GM19324 (cell line): ENCODE results near the gene TDP1.

Experiments used
- ATAC-seq: cut with Tn5 transposase; IDR thresholded peaks from one replicate; pipeline ENCODE4 v1.9.1; 2021; ENCODE audit warnings: mild to moderate bottlenecking, moderate library complexity; ENCODE audit not compliant: unreplicated experiment, low FRiP score

The TDP1 gene

DNA sequence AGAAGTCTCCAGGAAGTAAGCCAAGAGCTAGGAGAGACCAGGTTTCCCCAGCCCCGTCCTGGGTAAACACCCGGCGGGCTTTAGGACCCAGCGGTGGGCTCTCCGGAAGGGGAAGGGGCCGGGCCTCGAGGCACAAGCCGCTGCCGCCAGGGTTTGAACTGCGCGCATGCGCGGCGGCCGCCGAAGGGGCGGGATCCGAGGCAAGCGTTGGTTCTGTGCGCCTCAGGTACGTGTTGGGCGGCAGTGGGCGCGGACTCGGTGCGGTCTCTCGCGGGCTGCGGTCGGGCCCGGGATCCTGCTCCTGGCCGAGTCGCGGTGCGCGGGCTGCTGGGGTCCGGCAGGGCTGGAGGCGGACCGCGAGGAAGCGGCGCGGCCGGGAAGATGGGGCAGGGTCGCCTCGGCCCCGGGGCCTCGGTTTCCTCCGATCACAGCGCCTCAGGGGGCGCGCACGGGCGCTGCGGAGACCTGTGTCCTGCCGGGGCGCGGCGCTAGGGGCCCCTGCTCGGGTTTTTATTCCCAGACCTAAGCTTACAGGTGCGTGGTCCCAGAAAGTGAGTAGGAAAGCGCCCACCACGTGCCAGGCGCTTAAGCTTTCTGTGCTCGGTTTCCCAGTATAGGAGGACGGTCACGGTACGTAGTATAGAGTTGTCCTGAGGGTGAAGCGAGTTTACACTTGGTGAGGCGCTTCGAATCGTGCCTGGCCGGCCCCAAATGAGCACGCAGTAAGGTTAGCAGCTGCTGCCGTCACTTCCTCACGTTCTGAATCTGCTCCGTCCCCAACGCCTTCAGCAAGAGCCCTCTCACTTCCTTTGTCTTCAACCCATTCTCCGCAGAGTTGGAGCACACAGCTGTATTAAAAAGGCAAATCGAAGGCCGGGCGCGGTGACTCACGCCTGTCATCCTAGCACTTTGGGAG, at the start of gene TDP1:
Gene TDP1 (plus strand): TSS at position 183 of the 916 bp plus-strand sequence. CDS start 7,188 bp downstream, outside the sequence.
- ATAC-seq = peak; percentile 73

DNA sequence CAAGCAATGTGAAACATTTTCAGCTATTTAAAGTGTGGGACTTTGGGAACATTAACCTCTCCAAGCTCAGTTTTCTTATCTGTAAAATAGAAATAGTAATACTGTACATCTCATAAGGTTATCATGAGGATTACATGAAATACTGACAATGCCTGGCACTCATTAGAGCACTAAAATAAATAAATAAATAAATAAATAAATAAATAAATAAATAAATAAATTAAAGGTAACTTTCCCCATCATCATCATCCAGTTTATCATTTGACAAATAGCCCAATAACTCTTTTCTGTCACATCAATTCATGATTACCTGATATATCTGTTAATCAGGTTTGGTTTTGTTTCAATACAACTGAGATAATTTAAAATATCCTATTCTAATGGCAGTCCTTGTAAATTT, 49.7 kb upstream of the TDP1 start:
- ATAC-seq = no peak

DNA sequence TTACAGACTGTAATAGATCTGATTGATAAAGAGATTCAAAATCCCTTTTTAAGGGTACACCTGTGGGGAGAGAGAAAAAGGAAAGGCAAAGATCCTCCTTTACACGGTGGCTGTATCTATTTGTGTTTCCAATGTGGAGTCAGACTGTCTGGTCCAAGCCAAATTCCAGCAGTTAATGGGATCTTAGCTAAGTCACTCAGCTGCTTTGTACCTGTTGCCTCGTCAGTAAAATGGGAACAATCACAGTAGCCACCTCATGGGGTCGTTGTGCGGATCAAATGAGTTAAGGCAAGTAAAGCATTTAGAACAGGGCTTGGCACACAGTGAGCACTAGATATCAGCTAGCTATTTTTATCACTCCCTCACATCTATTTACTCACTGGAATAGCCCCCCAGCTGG, 48.1 kb upstream of the TDP1 start:
- no peak for ATAC-seq

DNA sequence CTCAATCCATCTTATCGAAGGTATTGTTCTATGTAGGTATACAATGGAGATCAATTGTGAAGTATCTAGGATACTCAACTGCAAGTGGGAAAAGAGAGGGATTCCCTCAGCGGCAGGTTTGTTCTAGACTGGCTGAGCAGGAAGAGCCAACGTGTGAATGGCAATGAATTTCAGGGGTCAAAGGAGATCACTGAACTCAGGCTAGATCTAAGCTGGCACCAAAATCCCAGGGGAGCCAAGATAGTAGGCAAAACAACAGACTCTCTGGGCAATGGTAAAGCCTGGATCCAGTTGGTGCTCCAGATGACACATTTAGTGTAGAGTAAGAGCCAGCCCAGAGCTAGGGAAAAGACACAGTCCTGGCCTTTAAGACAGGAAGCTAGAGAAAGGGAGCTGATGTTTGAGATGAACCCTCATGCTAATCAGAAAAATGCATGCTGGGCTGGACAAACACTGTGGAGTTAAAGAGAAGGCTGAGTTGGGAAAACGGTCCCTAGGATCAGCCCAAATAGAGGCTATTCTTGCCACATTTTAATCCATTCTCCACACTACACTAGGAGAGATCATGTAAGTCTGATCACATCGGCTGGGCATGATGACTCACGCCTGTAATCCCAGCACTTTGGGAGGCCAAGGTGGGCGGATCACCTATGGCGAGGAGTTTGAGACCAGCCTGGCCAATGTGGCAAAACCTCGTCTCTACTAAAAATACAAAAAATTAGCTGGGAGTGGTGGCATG, 46.8 kb upstream of the TDP1 start:
- no peak for ATAC-seq

DNA sequence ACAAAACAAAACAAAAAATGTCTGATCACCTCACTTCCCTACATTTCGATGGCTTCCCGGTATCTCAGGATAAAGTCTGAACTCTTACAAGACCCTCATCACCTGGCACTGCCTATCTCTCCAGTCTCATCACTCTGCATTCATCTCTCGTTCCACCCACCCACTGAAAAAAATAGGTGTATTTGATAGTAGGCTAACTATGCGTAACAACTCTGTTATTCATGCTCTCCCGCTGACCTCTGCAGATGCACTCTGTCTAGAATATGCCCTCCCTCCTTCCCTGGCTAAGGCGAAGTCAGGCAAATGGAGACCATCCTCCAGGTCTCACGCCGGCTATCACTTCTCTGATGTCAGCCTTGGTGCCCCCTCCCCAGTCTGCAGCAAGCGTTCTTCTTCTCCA, 46.1 kb upstream of the TDP1 start:
- ATAC-seq = no peak

DNA sequence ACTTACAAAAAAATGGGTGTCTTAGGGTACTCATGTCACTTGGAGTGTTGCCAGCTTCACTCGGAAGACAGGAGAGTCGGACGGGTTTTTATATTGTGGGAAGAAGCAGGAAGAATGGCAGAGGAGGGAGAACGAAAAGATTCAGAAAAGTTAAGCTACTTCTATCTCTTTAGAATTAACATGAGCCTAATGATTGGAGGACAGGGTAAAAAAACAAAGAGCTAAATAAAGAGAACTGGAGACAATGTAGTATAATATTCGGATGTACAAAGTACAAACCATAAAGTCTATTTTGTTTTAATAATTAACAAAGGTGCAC, 45.1 kb upstream of the TDP1 start:
- no peak for ATAC-seq

DNA sequence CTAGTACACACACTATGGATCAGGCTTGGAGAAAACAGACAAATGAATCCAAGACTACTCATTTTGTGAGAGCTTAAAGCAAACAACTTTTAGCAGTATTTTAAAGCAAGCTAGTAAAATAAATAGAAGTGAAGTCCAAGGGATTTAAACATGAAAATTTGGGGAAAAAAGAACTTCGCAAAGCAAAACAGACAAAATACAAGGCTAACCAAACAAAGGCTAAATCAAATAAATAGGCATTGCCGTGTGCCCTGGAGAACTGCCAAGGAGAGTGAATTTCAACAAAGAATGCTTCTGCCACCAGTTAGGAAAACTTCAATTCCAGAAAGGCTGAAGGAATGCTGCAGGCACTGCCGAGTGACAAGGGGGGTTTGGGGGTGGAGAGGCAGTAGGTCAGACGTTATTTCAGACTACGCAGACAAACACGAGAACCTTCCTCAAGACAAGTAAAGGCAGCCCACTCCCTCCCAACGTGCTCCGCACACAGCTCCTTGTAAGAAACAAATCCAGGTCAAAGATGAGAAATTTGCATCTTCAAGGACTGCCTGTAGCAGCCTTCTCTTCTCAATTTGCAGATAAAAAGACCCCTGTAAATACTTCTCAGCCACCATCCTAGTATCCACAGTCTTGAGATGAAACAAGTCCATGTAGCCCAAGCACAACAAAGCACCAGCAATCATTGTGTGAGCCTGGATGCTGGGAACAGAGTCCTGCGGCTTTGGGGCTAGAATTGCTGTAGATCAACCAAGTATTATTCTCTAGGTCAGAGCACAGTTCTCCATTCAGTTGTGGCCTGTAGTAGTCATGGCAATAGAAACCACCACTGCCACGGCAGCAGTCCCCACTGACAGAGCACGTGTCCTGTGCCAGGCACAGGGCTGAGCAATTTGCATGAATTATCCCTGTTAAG, 44.5 kb upstream of the TDP1 start:
- ATAC-seq = no peak

DNA sequence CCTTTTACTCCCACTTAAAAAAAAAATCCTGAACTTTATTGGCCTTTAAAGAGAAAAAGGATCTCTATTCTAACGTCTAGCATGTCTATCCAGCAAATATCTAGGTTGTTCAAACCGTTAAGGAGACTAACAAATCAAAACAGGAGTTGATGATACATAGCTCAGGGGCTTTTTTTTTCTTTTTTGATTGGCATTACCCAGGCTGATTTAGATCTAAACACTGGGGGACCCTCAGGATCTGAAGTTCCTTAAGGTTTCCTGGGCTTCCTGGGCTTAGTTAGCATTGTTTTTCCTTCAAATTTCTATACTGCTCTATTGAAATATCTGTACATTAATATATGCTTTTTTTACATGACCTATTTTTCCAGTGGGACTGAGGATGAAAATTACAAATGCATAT, 43.5 kb upstream of the TDP1 start:
- ATAC-seq = no peak

DNA sequence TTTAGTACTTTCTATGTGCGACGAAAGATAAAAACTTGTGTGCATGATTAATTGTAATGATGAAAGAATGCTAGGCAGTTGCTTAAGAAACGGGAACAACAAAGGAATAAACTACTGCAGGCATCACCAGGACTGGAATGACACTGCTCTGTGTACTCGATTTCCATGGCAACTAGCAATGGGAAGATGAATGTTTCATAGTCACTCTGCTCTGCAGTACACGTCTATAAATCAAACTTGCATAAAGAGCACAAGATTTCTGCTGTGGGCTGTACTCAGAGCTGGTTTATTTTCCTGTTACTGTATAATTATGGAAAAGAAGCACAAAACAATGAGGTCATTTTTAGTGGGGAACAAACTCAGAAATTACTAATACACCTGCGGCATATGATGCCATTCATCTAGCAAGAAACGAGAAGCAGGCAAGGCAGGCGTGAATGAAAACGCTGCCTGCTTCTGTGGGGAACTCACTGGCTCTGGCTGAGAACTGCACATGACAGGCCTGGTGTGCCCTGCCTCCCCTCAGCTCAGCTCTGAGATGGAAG, 43.0 kb upstream of the TDP1 start:
- ATAC-seq = no peak

DNA sequence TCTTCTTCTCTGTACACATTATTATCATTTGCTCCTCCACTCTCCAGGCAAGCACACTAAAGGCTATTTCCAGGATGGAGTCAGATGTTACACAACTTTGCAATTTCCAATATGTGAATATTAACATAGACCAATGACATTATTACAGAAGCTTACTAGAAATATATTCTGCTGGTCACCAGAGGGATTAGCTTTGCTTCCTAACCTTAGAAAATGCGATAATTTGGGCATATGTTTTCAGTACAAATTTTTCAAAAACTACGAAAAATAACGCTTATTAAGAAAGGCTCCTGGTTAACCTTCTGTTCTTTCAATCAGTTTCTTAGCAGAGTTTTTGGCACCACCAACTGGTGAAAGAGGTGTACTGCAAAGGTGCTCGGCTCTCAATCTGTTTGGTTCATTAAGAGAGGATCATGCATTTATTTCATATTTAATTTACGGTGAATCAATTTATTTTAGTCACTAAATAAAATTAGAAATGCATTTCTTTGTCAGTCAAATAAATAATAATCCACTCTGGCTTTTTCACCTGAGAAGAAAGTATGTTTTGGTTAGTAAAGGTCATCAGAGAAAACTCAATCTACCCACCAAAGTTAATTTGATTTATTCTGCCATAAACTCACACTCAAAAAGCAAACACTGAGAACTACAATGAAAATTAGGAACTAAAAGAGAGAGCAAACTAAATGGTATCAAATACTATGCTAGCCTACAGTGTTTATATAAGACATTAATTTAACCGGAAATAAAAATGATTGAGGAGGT, 40.4 kb upstream of the TDP1 start:
- ATAC-seq = no peak

DNA sequence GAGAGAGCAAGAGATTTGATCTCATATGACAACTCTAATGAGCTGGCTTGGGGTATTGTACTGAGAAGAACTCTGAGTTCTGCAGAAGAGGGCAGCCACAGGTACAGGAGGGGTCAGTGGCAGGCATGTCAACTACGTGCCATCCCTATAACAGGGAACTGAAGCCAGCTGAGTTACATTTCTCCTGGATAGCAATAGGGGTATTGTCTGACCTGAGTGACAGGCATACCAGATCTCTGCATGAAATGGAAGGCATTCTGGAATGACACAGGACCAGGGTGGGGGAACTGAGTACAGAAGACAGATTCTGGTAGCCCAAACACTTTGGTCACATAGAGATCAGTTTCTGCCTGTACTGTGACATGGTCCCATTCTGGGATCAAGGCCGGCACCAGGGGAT, 37.0 kb upstream of the TDP1 start:
- ATAC-seq = no peak

DNA sequence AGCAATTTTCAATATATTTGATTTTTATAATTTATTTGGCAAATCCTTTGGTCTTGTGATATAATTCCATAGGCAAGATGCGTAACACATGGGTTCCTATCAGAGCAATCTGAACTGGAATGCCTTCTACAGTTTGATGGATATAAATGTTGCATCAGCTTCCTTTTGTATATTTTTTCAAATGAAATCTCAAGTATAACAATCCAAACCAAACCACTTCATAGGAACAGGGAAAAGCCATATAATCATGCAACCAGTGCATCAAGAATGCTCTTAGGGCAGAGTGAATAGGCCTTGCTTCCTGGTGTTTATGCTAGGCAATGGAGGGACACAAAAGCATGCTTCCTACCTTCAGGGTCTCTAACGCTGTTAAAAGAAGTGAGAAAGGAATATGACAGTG, 35.7 kb upstream of the TDP1 start:
- no peak for ATAC-seq

DNA sequence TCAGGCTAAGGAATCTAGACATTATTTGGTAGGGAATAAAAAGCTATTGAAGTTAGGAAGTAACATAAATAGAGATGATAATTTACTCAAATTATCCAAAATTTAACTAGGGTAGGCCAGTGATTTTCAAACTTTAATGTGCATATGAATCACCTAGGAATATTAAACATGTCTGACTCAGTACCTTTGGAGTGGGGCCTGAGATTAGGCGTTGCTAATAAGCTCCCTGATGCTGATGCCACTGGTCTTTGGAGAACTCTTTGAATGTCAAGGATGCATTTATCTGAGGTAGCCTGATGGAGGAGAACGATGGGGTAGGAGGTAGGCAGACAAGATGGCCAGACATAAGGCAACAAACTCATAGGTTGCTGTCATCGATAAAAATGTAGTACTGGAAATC, 34.4 kb upstream of the TDP1 start:
- ATAC-seq = no peak

DNA sequence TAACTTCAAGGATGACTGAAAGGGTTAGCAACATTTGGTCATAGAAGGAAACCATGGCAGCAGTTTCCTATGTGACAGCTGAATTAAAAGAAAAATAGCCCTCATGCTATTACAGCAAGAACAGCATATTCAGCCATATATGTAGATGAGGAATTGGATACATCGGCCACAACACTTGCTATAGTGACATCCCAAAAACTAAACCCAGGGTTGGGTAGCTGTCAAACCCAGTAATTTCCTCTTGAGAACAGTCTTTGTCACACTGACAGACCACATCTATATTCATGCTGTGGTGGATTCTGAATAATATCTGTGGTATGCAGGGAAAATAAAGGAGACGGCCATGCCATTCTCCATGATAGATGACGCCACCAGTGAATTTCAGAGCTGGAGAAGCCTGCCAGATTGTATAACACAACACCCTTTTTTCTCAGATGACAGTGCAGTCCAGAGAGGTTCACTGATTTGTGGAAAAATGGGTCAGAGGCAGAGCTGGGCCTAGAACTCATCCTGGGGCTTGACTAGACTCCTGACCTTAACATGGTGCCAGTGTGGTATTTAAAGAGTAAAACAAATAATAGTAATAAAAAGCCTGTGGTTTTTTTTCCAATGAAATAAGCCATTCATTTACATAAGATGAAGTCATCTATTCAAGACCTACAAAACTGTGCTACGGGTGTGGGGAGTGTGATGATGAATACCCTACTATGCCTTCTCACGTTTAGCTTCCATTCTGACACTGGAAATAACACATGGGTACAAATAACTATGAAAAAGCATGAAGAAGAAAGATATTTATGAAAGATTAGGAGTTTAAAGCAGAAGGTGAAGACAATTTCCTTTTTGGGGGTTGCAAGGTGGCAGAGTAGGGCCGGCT, 33.5 kb upstream of the TDP1 start:
- ATAC-seq = no peak

DNA sequence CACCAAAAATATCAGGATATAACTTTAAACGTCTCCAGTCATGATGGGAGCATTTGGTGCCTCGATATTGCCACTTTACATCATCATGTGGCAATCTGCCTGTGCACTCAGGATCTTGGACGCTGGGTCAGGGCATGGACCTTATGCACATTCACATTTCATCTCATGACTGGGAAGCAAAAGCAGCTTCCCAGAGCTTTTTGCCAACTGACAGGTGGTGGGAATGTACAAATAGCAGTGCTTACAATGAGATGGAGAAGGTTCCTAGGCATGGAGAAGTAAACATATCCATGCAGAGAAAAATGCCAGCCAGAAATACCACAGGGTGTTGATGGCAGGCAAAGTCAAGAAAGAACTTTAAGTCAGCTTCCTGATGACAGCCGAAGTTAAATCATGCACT, 31.5 kb upstream of the TDP1 start:
- ATAC-seq = no peak

DNA sequence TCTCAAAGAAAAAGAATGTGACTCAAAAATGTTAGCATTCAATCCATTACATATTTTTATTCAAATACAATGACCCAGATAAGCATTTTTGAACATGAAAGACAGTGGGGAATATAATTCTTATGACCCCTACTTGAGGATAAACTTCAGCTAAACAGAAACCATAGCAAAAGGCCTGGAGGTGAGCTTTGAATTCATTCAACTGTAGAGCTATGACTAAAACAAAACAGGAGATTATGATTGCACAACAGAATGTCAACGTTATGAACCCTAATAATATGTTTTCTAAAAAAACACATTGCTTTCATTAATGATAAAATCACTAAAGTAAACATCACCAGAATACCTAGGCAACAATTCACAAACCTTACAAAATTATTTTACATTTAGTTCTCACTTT, 29.0 kb upstream of the TDP1 start:
- ATAC-seq = no peak

DNA sequence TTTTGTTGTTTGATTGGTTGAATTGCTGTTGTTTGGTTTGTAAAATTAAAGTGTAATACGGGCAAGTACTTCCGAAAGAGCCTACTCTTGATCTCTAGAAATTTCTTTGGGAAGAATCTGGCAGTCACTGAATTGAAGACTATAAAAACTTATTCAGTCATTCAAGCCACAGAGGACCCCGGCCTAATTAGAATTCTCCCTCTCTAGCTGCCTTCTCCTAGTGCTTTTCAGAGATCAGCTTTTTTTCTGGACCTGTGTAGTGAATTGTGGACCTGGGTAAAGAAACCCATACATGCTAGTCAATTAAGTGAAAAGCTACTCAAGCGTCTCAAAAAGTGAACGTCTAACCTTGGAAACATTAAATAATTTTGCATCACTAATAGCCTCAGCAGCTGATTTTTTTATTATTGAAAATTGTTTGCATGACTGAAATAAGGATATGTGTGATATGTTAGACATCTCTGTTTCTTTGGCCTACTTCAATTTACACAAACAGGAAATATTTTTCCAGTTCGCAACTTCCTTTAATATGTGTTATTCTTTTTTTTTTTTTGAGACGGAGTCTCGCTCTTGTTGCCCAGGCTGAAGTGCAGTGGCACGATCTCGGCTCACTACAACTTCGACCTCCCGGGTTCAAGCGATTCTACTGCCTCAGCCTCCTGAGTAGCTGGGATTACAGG, 28.4 kb upstream of the TDP1 start:
- ATAC-seq = no peak

DNA sequence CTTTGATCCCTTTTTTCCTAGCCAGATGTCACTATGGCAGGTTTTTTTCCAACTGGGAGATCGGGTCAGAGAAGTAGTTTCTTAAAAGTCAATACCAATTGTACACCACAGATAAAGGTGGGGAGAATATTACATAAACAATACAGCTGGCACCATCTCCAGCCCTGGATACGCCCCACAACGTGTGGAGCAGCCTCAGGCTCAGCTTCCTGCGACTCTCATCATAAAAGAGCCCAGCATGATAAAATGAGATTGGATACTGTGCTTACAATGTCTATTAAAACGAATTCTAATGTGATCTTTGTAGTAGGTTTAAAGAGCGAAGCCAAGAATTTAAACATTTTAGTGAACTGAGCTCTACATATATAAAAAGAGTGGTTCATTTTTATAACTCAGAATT, 22.7 kb upstream of the TDP1 start:
- ATAC-seq = no peak
